H1 (cell line): ENCODE data around the gene BCKDHA.

ENCODE experiments used
- EP300 ChIP-seq, 2 experiments: IDR thresholded peaks; 1 replicate in 1 of 2; 2 replicates in 1 of 2; pipeline ENCODE4 v1.6.1; 2011 to 2012; ENCODE audit warnings: low read depth in 2 of 2, low read length in 2 of 2, mild to moderate bottlenecking in 2 of 2, borderline replicate concordance in 1 of 2, inconsistent platforms in 1 of 2, moderate library complexity in 1 of 2
- SUZ12 ChIP-seq: fragments of 200-600 bp; sonication (generic); IDR thresholded peaks from 2 replicates; pipeline ENCODE4 v1.6.1; 2012; ENCODE audit warnings: mild to moderate bottlenecking, inconsistent platforms, low read length, moderate library complexity, mixed read lengths
- YY1 ChIP-seq: IDR thresholded peaks from 2 replicates; pipeline ENCODE4 v1.6.1; 2011; ENCODE audit warnings: low read depth, mild to moderate bottlenecking, low read length
- TF ChIP-seq, protein P1 (sequence below), 3 experiments: IDR thresholded peaks; 1 replicate in 2 of 3; 2 replicates in 1 of 3; pipeline versions ENCODE4 v1.5.1 to v1.6.1; 2011; ENCODE audit warnings: low read length in 3 of 3, mild to moderate bottlenecking in 3 of 3, inconsistent platforms in 2 of 3, low read depth in 1 of 3, moderate library complexity in 1 of 3; ENCODE audit not compliant: insufficient read depth in 1 of 3; ENCODE audit errors: control extremely low read depth in 1 of 3

DNA sequence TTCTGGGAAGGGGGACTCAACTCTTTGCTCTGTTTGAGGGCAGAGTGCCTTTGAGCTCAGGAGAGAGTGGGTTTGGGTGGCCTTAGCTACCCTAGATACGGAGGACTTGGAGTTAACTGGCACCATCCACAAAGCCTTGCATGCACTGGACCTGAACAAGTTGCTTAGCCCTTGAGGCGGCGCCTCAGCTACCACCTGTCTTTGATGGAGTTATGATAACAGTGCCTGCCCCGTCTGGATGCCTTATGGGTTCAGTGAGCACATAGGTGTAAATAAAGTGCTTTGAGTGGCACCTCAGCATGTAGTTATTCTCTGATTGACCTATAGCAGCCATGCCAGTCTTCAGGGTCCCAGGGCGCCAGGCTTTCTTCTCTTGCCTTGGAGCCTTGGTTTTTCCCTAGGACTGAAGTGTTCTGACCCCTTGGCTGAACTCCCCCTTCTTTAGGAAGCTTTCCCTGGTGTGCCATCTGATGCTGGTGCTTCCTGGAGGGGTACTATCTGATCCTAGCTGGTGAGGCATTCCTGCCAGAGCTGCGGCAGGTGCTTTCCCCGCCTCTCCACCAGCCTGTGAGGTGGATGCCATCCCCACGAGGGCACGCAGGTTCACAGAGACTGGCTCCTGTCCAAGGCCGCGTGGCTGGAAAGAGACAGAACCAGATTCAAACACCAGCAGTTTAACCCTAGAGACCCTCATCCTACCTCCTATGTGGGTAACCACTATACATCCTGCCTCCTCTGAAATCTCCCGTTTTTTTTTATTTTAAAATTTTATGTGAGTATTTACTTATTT is 5.8 kb downstream of the BCKDHA start:
- no peak for TF ChIP-seq SUZ12
- TF ChIP-seq, protein P1, sequence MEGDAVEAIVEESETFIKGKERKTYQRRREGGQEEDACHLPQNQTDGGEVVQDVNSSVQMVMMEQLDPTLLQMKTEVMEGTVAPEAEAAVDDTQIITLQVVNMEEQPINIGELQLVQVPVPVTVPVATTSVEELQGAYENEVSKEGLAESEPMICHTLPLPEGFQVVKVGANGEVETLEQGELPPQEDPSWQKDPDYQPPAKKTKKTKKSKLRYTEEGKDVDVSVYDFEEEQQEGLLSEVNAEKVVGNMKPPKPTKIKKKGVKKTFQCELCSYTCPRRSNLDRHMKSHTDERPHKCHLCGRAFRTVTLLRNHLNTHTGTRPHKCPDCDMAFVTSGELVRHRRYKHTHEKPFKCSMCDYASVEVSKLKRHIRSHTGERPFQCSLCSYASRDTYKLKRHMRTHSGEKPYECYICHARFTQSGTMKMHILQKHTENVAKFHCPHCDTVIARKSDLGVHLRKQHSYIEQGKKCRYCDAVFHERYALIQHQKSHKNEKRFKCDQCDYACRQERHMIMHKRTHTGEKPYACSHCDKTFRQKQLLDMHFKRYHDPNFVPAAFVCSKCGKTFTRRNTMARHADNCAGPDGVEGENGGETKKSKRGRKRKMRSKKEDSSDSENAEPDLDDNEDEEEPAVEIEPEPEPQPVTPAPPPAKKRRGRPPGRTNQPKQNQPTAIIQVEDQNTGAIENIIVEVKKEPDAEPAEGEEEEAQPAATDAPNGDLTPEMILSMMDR (IDR thresholded peaks at IDR 0.05; ENCODE audit: control extremely low read depth in 1 of 3, insufficient read depth in 1 of 3, low read depth in 1 of 3, low read length in 3 of 3) = no peak
- TF ChIP-seq YY1 = no peak
- no peak for TF ChIP-seq EP300 (IDR thresholded peaks at IDR 0.05; ENCODE audit: borderline replicate concordance in 1 of 2, low read depth in 2 of 2, low read length in 2 of 2)
